Measurements from ENCODE around the gene TMEM158. TPM values are rescaled to one million over a fixed set of nuclear protein-coding genes. Genes with fewer than 3 reads are reported as not detected.

The TMEM158 gene
- total RNA-seq, 1 experiment from 2014 or later: 25.8 TPM

- ChIA-PET RAD21 (ENCODE audit: low non-redundant PET in 1 of 2, low total read pairs in 2 of 2, uncharacterized antibody in 2 of 2, unreplicated experiment in 2 of 2) (no interaction called here), POLR2A (no interaction called here), CTCF (no interaction called here)
- Histone ChIP-seq H3K9ac (ENCODE audit: low read length) (no peak overlapping the region), H3K9me2 (ENCODE audit: insufficient read depth) (no peaks in the 10 kb centered on the region), H3K9me3 (ENCODE audit: control insufficient read depth in 1 of 2, insufficient read depth in 1 of 2, low read depth in 1 of 2, low read length in 2 of 2) (no peaks in the 10 kb centered on the region), H3K4me1 (ENCODE audit: control insufficient read depth in 1 of 2, insufficient read depth in 2 of 2, low read length in 2 of 2) (no peaks in the 10 kb centered on the region), H3K36me3 (ENCODE audit: control insufficient read depth in 1 of 2, insufficient read depth in 2 of 2, low read length in 2 of 2) (no peaks in the 10 kb centered on the region), H4K20me1 (ENCODE audit: insufficient read depth) (no peaks in the 10 kb centered on the region), H3K4me3 (replicated peaks in 1 of 2; ENCODE audit: low read depth in 1 of 2, low read length in 2 of 2) (no peak overlapping the region), H3K27me3 (ENCODE audit: insufficient read depth, low read length) (no peaks in the 10 kb centered on the region), H3K27ac (ENCODE audit: low read depth, low read length) (no peak overlapping the region), H2AFZ (ENCODE audit: low read depth, low read length, poor library complexity, severe bottlenecking) (no peak overlapping the region), H3K79me2 (ENCODE audit: insufficient read depth, low read length) (no peaks in the 10 kb centered on the region), H3K4me2 (ENCODE audit: low read length) (no peak overlapping the region)
- TF ChIP-seq ATF3 (IDR thresholded peaks at IDR 0.05) (no peak), POLR2AphosphoS5 (IDR thresholded peaks at IDR 0.05; ENCODE audit: low read depth, low read length) (no peak), EZH2 (IDR thresholded peaks at IDR 0.05) (no peak), MAX (IDR thresholded peaks at IDR 0.05) (no peak), CTCF (IDR thresholded peaks at IDR 0.05 in 2 of 3, conservative IDR thresholded peaks at IDR 0.05 in 1 of 3; ENCODE audit: borderline replicate concordance in 1 of 3, insufficient read depth in 1 of 3, low read depth in 2 of 3, low read length in 2 of 3) (no peak), ZBTB33 (IDR thresholded peaks at IDR 0.05; ENCODE audit: extremely low read depth, insufficient replicate concordance, low read length) (no peak), SRF (IDR thresholded peaks at IDR 0.05; ENCODE audit: low read depth) (no peak), YY1 (IDR thresholded peaks at IDR 0.05; ENCODE audit: extremely low read depth, insufficient replicate concordance, low read depth, low read length) (no peak), POLR2A (IDR thresholded peaks at IDR 0.05; ENCODE audit: borderline replicate concordance, extremely low read depth, insufficient read depth, insufficient read length) (no peak), TCF7L2 (IDR thresholded peaks at IDR 0.05; ENCODE audit: borderline replicate concordance, extremely low read depth, insufficient read depth, insufficient read length) (no peak), JUND (IDR thresholded peaks at IDR 0.05) (no peak), ELF1 (IDR thresholded peaks at IDR 0.05; ENCODE audit: borderline replicate concordance, low read depth) (no peak), SIN3A (IDR thresholded peaks at IDR 0.05; ENCODE audit: low read depth) (no peak), CEBPB (IDR thresholded peaks at IDR 0.05; ENCODE audit: low read depth) (no peak), ZFX (IDR thresholded peaks at IDR 0.05) (no peak), EGR1 (IDR thresholded peaks at IDR 0.05; ENCODE audit: low read depth) (no peak), EZH2phosphoT487 (IDR thresholded peaks at IDR 0.05; ENCODE audit: borderline replicate concordance) (no peak), REST (IDR thresholded peaks at IDR 0.05; ENCODE audit: low read depth) (no peak), SP1 (IDR thresholded peaks at IDR 0.05; ENCODE audit: low read depth) (no peak)
- intact Hi-C loops (cut with micrococcal nuclease): no loop called here
- BruUV-seq (replicated peaks): no TSS peak
- ATAC-seq: no peak
- no peak for DNase-seq (ENCODE audit: low read depth, low spot score)
Observed at GRCh38 chr3:45272828-45273470, 46.9 kb upstream of the TMEM158 start.

Data from HCT116 (cell line).